ENCODE measurements around the gene ANO9.
A peak's percentile ranks its signal among the peaks of the same experiment; 100 is the strongest.

Gene ANO9

GRCh38 chr11:380491-380890, 61.3 kb downstream of the ANO9 start:
- no peak for DNase-seq

- DNase-seq: no peak
Observed at GRCh38 chr11:380095-380480, 61.7 kb downstream of the ANO9 start.

GRCh38 chr11:379205-380094, 62.4 kb downstream of the ANO9 start:
- DNase-seq: no peak

GRCh38 chr11:377883-378500, 63.8 kb downstream of the ANO9 start:
- DNase-seq: no peak

GRCh38 chr11:377174-377865, 64.5 kb downstream of the ANO9 start:
- no peak for DNase-seq

GRCh38 chr11:376531-377173, 65.2 kb downstream of the ANO9 start:
- no peak for DNase-seq

- no peak for DNase-seq
Observed at GRCh38 chr11:375065-376025, 66.5 kb downstream of the ANO9 start.

- no peak for DNase-seq
Observed at GRCh38 chr11:373716-374551, 67.9 kb downstream of the ANO9 start.

GRCh38 chr11:372809-373715, 68.7 kb downstream of the ANO9 start:
- DNase-seq: no peak

GRCh38 chr11:371716-372590, 69.9 kb downstream of the ANO9 start:
- DNase-seq: no peak

- no peak for DNase-seq
Observed at GRCh38 chr11:371051-371450, 70.8 kb downstream of the ANO9 start.

- DNase-seq: no peak
Observed at GRCh38 chr11:370070-370941, 71.5 kb downstream of the ANO9 start.

- peak; percentile 50 for DNase-seq
Observed at GRCh38 chr11:369336-370018, 72.3 kb downstream of the ANO9 start, which contains the start of gene B4GALNT4. Gene B4GALNT4, plus strand, starts transcription at chr11:369499. Its CDS starts 305 bp downstream, at chr11:369804.

GRCh38 chr11:368414-369335, 73.1 kb downstream of the ANO9 start:
- no peak for DNase-seq

GRCh38 chr11:367956-368413, 73.8 kb downstream of the ANO9 start:
- no peak for DNase-seq
